Measurements from ENCODE around the gene GAB4. TPM values are rescaled to one million over a fixed set of nuclear protein-coding genes. Genes with fewer than 3 reads are reported as not detected.

GAB4 gene
- total RNA-seq, 4 donors from 2014 or later, result not detected

- H3K27me3 ChIP-seq, result no peaks in the 10 kb centered on the region
- no peak overlapping the region for H3K27ac ChIP-seq
- no peak for TF ChIP-seq POLR2AphosphoS5 (IDR thresholded peaks at IDR 0.05)
- TF ChIP-seq EP300 (IDR thresholded peaks at IDR 0.05; ENCODE audit: low read depth), result no peak
- no peak for TF ChIP-seq POLR2A (IDR thresholded peaks at IDR 0.05)
- TF ChIP-seq, protein P1, sequence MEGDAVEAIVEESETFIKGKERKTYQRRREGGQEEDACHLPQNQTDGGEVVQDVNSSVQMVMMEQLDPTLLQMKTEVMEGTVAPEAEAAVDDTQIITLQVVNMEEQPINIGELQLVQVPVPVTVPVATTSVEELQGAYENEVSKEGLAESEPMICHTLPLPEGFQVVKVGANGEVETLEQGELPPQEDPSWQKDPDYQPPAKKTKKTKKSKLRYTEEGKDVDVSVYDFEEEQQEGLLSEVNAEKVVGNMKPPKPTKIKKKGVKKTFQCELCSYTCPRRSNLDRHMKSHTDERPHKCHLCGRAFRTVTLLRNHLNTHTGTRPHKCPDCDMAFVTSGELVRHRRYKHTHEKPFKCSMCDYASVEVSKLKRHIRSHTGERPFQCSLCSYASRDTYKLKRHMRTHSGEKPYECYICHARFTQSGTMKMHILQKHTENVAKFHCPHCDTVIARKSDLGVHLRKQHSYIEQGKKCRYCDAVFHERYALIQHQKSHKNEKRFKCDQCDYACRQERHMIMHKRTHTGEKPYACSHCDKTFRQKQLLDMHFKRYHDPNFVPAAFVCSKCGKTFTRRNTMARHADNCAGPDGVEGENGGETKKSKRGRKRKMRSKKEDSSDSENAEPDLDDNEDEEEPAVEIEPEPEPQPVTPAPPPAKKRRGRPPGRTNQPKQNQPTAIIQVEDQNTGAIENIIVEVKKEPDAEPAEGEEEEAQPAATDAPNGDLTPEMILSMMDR (IDR thresholded peaks at IDR 0.05), result no peak
- intact Hi-C loops (cut with DNase I; ENCODE audit: low total_unique reads) (no loop called here), in situ Hi-C loops (cut with MboI; ENCODE audit: low pct_ligation_motif_present in 1 of 4, low pct_unique_long_range_greater_than_20kb in 1 of 4, low sequenced_read_pairs in 3 of 4) (no loop called here)
- H3K4me3 ChIP-seq, result no peak overlapping the region
- 83% methylated on average over 7 of the region's 7 CpGs; no CpG with 5 or more reads in 1 of the 2 donors for WGBS, 2 donors (ENCODE audit: low coverage in 1 of 2)
- H3K36me3 ChIP-seq, result no peaks in the 10 kb centered on the region
- no peaks in the 10 kb centered on the region for H3K9me3 ChIP-seq
- H3K4me1 ChIP-seq, result no peaks in the 10 kb centered on the region
- no peak for DNase-seq
Observed at GRCh38 chr22:16968218-16968595, 39.8 kb downstream of the GAB4 start.

DNA sequence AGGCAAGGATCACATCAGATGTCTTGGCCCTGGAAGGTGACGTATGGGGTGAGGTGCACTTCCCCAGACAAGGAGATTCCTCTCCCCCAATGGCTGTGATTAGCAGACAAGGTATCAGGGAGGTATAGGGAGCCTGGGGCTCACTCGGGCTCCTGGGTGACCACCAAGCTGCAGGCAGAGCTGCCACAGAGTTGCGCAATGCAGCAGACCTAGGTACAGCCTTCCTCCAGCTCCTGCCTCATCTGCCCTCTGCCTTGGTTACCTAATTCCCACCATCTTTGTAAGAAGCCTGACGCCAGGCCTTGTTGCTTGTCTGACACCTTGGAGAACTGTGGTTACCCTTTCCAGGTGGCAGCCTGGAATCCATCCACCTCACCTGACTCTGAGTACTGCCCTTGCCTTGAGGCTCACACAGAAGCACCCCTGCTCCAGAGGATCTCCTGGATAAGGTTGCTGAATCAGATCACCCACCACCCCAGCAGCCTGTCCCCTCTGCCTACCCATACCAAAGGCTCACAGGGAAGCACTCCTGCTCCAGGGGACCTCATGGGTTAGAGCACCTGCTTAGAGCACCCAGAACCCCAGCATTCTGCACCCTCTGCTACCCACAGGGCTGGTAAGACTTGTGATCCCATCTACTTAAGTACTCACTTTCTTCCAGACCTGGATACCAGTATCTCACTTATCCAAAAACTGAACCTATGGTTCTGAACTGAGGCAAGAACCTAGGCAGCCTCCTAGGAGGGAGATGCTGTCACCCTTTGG, 40.4 kb downstream of the GAB4 start:
- no peaks in the 10 kb centered on the region for H3K9me3 ChIP-seq
- 60 to 75% methylated on average over 1 to 4 of the region's 4 CpGs for WGBS, 2 donors (ENCODE audit: low coverage in 1 of 2)
- TF ChIP-seq POLR2AphosphoS5 (IDR thresholded peaks at IDR 0.05), result no peak
- no peak for TF ChIP-seq POLR2A (IDR thresholded peaks at IDR 0.05)
- TF ChIP-seq, protein P1 (IDR thresholded peaks at IDR 0.05), result no peak
- TF ChIP-seq EP300 (IDR thresholded peaks at IDR 0.05; ENCODE audit: low read depth), result no peak
- H3K4me1 ChIP-seq, result no peaks in the 10 kb centered on the region
- no peak overlapping the region for H3K27ac ChIP-seq
- no peak overlapping the region for H3K4me3 ChIP-seq
- no peak for DNase-seq
- in situ Hi-C loops (cut with MboI; ENCODE audit: low pct_ligation_motif_present in 1 of 4, low pct_unique_long_range_greater_than_20kb in 1 of 4, low sequenced_read_pairs in 3 of 4) (no loop called here), intact Hi-C loops (cut with DNase I; ENCODE audit: low total_unique reads) (no loop called here)
- no peaks in the 10 kb centered on the region for H3K27me3 ChIP-seq
- no peaks in the 10 kb centered on the region for H3K36me3 ChIP-seq

DNA sequence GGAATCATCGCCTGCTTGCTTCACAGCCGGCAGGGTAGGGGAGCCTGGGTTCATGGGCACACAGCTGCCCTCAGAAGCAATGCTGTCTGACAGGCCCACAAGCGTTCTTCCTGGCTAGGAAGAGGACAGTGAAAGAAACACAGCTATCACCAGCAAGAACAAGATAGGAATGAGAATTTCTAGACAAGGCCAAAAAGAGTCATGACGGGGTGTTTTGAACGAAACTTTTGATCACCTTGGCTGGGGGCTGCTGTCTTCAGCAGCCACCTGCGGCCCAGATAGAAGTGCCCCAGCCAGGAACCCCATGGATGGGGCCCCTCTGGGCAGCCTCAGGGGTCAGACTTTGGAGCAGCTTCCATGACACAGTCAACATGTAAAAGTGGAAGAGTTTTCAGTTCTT, 41.8 kb downstream of the GAB4 start:
- Histone ChIP-seq H3K27ac (no peak overlapping the region), H3K4me3 (no peak overlapping the region), H3K4me1 (no peaks in the 10 kb centered on the region), H3K27me3 (no peaks in the 10 kb centered on the region), H3K36me3 (no peaks in the 10 kb centered on the region), H3K9me3 (no peaks in the 10 kb centered on the region)
- in situ Hi-C loops (cut with MboI; ENCODE audit: low pct_ligation_motif_present in 1 of 4, low pct_unique_long_range_greater_than_20kb in 1 of 4, low sequenced_read_pairs in 3 of 4) (no loop called here), intact Hi-C loops (cut with DNase I; ENCODE audit: low total_unique reads) (no loop called here)
- 40 to 74% methylated on average over 1 to 6 of the region's 6 CpGs for WGBS, 2 donors (ENCODE audit: low coverage in 1 of 2)
- DNase-seq, result no peak
- TF ChIP-seq POLR2AphosphoS5 (IDR thresholded peaks at IDR 0.05) (no peak), POLR2A (IDR thresholded peaks at IDR 0.05) (no peak), EP300 (IDR thresholded peaks at IDR 0.05; ENCODE audit: low read depth) (no peak)
- TF ChIP-seq, protein P1 (IDR thresholded peaks at IDR 0.05), result no peak

- no peaks in the 10 kb centered on the region for H3K9me3 ChIP-seq
- H3K4me1 ChIP-seq, result no peaks in the 10 kb centered on the region
- TF ChIP-seq, protein P1 (IDR thresholded peaks at IDR 0.05), result no peak
- TF ChIP-seq EP300 (IDR thresholded peaks at IDR 0.05; ENCODE audit: low read depth), result no peak
- no peak for TF ChIP-seq POLR2AphosphoS5 (IDR thresholded peaks at IDR 0.05)
- H3K36me3 ChIP-seq, result no peaks in the 10 kb centered on the region
- no peaks in the 10 kb centered on the region for H3K27me3 ChIP-seq
- 73% methylated on average over 5 of the region's 5 CpGs; no CpG with 5 or more reads in 1 of the 2 donors for whole genome bisulfite sequencing, 2 donors (ENCODE audit: low coverage in 1 of 2)
- no peak overlapping the region for H3K4me3 ChIP-seq
- intact Hi-C loops (cut with DNase I; ENCODE audit: low total_unique reads), result no loop called here
- in situ Hi-C loops (cut with MboI; ENCODE audit: low pct_ligation_motif_present in 1 of 4, low pct_unique_long_range_greater_than_20kb in 1 of 4, low sequenced_read_pairs in 3 of 4), result no loop called here
- no peak overlapping the region for H3K27ac ChIP-seq
- no peak for DNase-seq
Observed at GRCh38 chr22:16965560-16965959, 42.5 kb downstream of the GAB4 start.

All from transverse colon (tissue), 4 donors.